Endothelial cell of umbilical vein (primary cell): ENCODE measurements around the gene DLGAP1. TPM values are rescaled to one million over a fixed set of nuclear protein-coding genes. Genes with fewer than 3 reads are reported as not detected.

Experiments used
- BruUV-seq: library from RNA; stranded (reverse); fragments of 400-500 nt; replicated peaks from 2 replicates; lab custom pipeline; 2021; lab: Mats Ljungman, UMichigan
- CTCF ChIA-PET: fragments of 300-600, 350-600 bp; sonication (Branson Sonifier 250); formaldehyde crosslinking; loops from one replicate; lab custom pipeline; 2021; ENCODE audit warnings: antibody characterized with exemption, inconsistent platforms; lab: Charles Lee
- POLR2A ChIA-PET: fragments of 300-600, 350-600 bp; sonication (Branson Sonifier 250); formaldehyde crosslinking; loops from one replicate; lab custom pipeline; 2021; ENCODE audit warnings: antibody characterized with exemption, inconsistent platforms; lab: Charles Lee
- DNase-seq: peaks from one replicate; pipeline ENCODE4 v3.0.0-alpha.2; 2011; ENCODE audit warnings: low read depth, low spot score
- FAIRE-seq: peaks from 2 replicates; lab custom pipeline; 2011; peaks lifted over from hg19 to GRCh38; lab: Jason Lieb, UNC
- H2AFZ ChIP-seq: 2 replicates; pipeline ENCODE4 v1.6.0; 2012; ENCODE audit warnings: low read depth, low read length, control low read depth, inconsistent platforms
- H3K27ac ChIP-seq: 2 replicates; pipeline ENCODE4 v1.5.1; 2011; ENCODE audit warnings: low read depth, mild to moderate bottlenecking, control low read depth, low read length, moderate library complexity; ENCODE audit not compliant: insufficient read depth
- H3K27me3 ChIP-seq, 2 experiments: 2 replicates each; pipeline versions ENCODE4 v1.6.0 to v1.6.1; 2011; ENCODE audit warnings: low read length in 2 of 2, mixed read lengths in 1 of 2; ENCODE audit not compliant: control insufficient read depth in 2 of 2, insufficient read depth in 2 of 2
- H3K36me3 ChIP-seq, 2 experiments: 2 replicates in 1 of 2; 3 replicates in 1 of 2; pipeline ENCODE4 v1.5.1; 2011; ENCODE audit warnings: low read length in 2 of 2, mild to moderate bottlenecking in 1 of 2, moderate library complexity in 1 of 2; ENCODE audit not compliant: control insufficient read depth in 2 of 2, insufficient read depth in 2 of 2; ENCODE audit errors: extremely low read depth in 1 of 2
- H3K4me1 ChIP-seq: 3 replicates; pipeline ENCODE4 v1.5.1; 2011; ENCODE audit warnings: mild to moderate bottlenecking, low read length; ENCODE audit not compliant: control insufficient read depth, insufficient read depth; ENCODE audit errors: extremely low read depth
- H3K4me2 ChIP-seq: 2 replicates; pipeline ENCODE4 v1.6.1; 2011; ENCODE audit warnings: low read length, control low read depth, mixed read lengths; ENCODE audit not compliant: insufficient read depth
- H3K4me3 ChIP-seq, 3 experiments: fragments of 200-600 bp in 1 of 3; sonication (generic), shearing (Covaris generic) in 1 of 3; replicated peaks in 1 of 3; 2 replicates each; pipeline ENCODE4 v1.5.1; 2011 to 2016; ENCODE audit warnings: control low read depth in 3 of 3, low read length in 3 of 3, mild to moderate bottlenecking in 2 of 3, inconsistent platforms in 1 of 3, low read depth in 1 of 3, moderate library complexity in 1 of 3; ENCODE audit not compliant: insufficient read depth in 1 of 3
- H3K79me2 ChIP-seq: 2 replicates; pipeline ENCODE4 v1.6.0; 2012; ENCODE audit warnings: low read length, inconsistent platforms; ENCODE audit not compliant: control insufficient read depth, insufficient read depth
- H3K9ac ChIP-seq: replicated peaks from 2 replicates; pipeline ENCODE3; 2011; ENCODE audit warnings: low read length, control low read depth; ENCODE audit not compliant: insufficient read depth; ENCODE audit errors: extremely low read depth
- H3K9me1 ChIP-seq: replicated peaks from 3 replicates; pipeline ENCODE4 v1.6.0; 2011; ENCODE audit warnings: mild to moderate bottlenecking, low read length; ENCODE audit not compliant: control insufficient read depth, insufficient read depth; ENCODE audit errors: extremely low read depth
- H3K9me3 ChIP-seq: replicated peaks from 2 replicates; pipeline ENCODE4 v1.5.1; 2012; ENCODE audit warnings: low read length, inconsistent platforms; ENCODE audit not compliant: control insufficient read depth, insufficient read depth
- H4K20me1 ChIP-seq: replicated peaks from 2 replicates; pipeline ENCODE3; 2011; ENCODE audit warnings: mild to moderate bottlenecking, low read length; ENCODE audit not compliant: control insufficient read depth, insufficient read depth; ENCODE audit errors: extremely low read depth
- CTCF ChIP-seq, 2 donors: IDR thresholded peaks; 1 replicate in 1 of 2; 2 replicates in 1 of 2; pipeline ENCODE4 v1.5.1; 2011; ENCODE audit warnings: low read length in 2 of 2, mild to moderate bottlenecking in 2 of 2, moderate library complexity in 2 of 2, control low read depth in 1 of 2, inconsistent platforms in 1 of 2, low read depth in 1 of 2; ENCODE audit not compliant: insufficient read depth in 1 of 2; ENCODE audit errors: extremely low read depth in 1 of 2
- EZH2 ChIP-seq: IDR thresholded peaks from 2 replicates; pipeline ENCODE4 v1.6.1; 2012; ENCODE audit warnings: borderline replicate concordance, low read depth, mild to moderate bottlenecking, moderate library complexity, low read length, inconsistent platforms; ENCODE audit not compliant: severe bottlenecking
- FOS ChIP-seq: IDR thresholded peaks from 2 replicates; pipeline ENCODE4 v1.6.1; 2011; ENCODE audit warnings: mild to moderate bottlenecking, low read length, moderate library complexity, borderline replicate concordance; ENCODE audit not compliant: insufficient read depth
- GATA2 ChIP-seq: IDR thresholded peaks from 2 replicates; pipeline ENCODE4 v1.7.0; 2011; ENCODE audit warnings: low read depth, mild to moderate bottlenecking, moderate library complexity, mixed read lengths, low read length; ENCODE audit not compliant: insufficient read length, insufficient read depth
- JUN ChIP-seq: IDR thresholded peaks from 2 replicates; pipeline ENCODE4 v1.6.1; 2011; ENCODE audit warnings: borderline replicate concordance, low read depth; ENCODE audit not compliant: insufficient read length, insufficient read depth
- MAX ChIP-seq: IDR thresholded peaks from 2 replicates; pipeline ENCODE4 v1.6.1; 2011; ENCODE audit not compliant: insufficient read depth, insufficient read length
- MYC ChIP-seq: IDR thresholded peaks from one replicate; pipeline ENCODE4 v1.6.1; 2011; ENCODE audit warnings: mild to moderate bottlenecking, low read depth, low read length
- POLR2A ChIP-seq: IDR thresholded peaks from 2 replicates; pipeline ENCODE4 v1.6.1; 2012; ENCODE audit warnings: low read depth, mild to moderate bottlenecking, control low read depth, low read length
- dilution Hi-C: fragments of 300-500 bp; cut with MboI; formaldehyde crosslinking; loops from one replicate; pipeline ENCODE4 v1.15.0; 2019; ENCODE audit warnings: low sequenced_read_pairs; ENCODE audit not compliant: extremely low pct_ligation_motif_present
- intact Hi-C: fragments of 100-400 bp; cut with micrococcal nuclease; formaldehyde crosslinking; loops from one replicate; pipeline ENCODE4 v1.10.0; 2022
- polyA plus RNA-seq, 4 experiments: library from polyadenylated mRNA; depleted of rRNA in 3 of 4; stranded (reverse) in 3 of 4; unstranded in 1 of 4; fragments of >200 nt; gene quantifications; 2 replicates each; pipeline versions ENCODE4 v1.2.1 to v1.2.3, GENCODE V29; 2011 to 2012; ENCODE audit warnings: missing spikeins in 1 of 4
- total RNA-seq: library from RNA; stranded (reverse); gene quantifications from 2 replicates; pipeline ENCODE4 v1.2.3, GENCODE V29; 2021

DLGAP1 gene
- total and polyA plus RNA-seq, 2 donors (not counting 3 experiments of a cell fraction or from before 2014, with no cell fraction given), result 0.04 TPM; not detected in 1

GRCh38 chr18:3585656-3586509 lies 869.2 kb downstream of the DLGAP1 start:
- no peak for TF ChIP-seq JUN
- TF ChIP-seq FOS, result no peak
- TF ChIP-seq EZH2, result no peak
- TF ChIP-seq GATA2, result peak; percentile 31
- peak; percentile 75 to 78 for TF ChIP-seq CTCF (IDR thresholded peaks at IDR 0.05; ENCODE audit: extremely low read depth in 1 of 2, insufficient read depth in 1 of 2, low read depth in 1 of 2, low read length in 2 of 2)
- no peak for TF ChIP-seq POLR2A
- TF ChIP-seq MYC, result peak; percentile 61
- no peak for TF ChIP-seq MAX
- BruUV-seq, result no TSS peak
- Histone ChIP-seq H3K27me3 (no peaks in the 10 kb centered on the region), H3K4me2 (no peak overlapping the region), H3K9me1 (no peaks in the 10 kb centered on the region), H4K20me1 (no peaks in the 10 kb centered on the region), H3K9ac (no peak overlapping the region), H3K4me3 (no peak overlapping the region), H3K79me2 (no peaks in the 10 kb centered on the region), H3K36me3 (no peaks in the 10 kb centered on the region), H3K9me3 (no peaks in the 10 kb centered on the region), H3K27ac (no peak overlapping the region), H3K4me1 (peaks cover 2% of the 10 kb centered on the region), H2AFZ (no peak overlapping the region)
- ChIA-PET POLR2A (no interaction called here), CTCF (interaction anchor here (0.6 to 3.7 kb wide), 56 partner anchors 9 to 409 kb away, joined by 3 to 61 read pairs (median 4); no protein-coding TSS in a partner anchor)
- peak; percentile 81 for DNase-seq
- peak; percentile 89 for FAIRE-seq
- dilution Hi-C loops (no loop called here), intact Hi-C loops (loop anchor here (1.0 to 2.0 kb wide), 3 partner anchors 132 to 305 kb away; no protein-coding TSS in a partner anchor)
